ENCODE measurements around the gene HECA. TPM values are rescaled to one million over a fixed set of nuclear protein-coding genes. Genes with fewer than 3 reads are reported as not detected.

HECA gene
- total RNA-seq, 1 experiment from 2014 or later: 90.8 TPM

Other genes starting within 250 kb of the HECA start
- gene REPS1, start 146.8 kb upstream of the HECA start, total RNA-seq (2014; rRNA removed; shearing (Covaris generic); ENCODE audit: low replicate concordance): 43.3 and 82.6 TPM in 2 replicates
- gene ABRACL, start 106.3 kb upstream of the HECA start, total RNA-seq (2014; rRNA removed; shearing (Covaris generic); ENCODE audit: low replicate concordance): 153 and 219 TPM in 2 replicates
- gene TXLNB, start 156.9 kb downstream of the HECA start, total RNA-seq (2014; rRNA removed; shearing (Covaris generic); ENCODE audit: low replicate concordance): 14.6 and 16.3 TPM in 2 replicates
- gene CITED2, start 239.6 kb downstream of the HECA start, total RNA-seq (2014; rRNA removed; shearing (Covaris generic); ENCODE audit: low replicate concordance): 67.7 and 77.2 TPM in 2 replicates